OCI-LY7 (cell line): ENCODE data around the gene RFX3. TPM values are rescaled to one million over a fixed set of nuclear protein-coding genes. Genes with fewer than 3 reads are reported as not detected.

Experiments used
- BruUV-seq: library from RNA; stranded (reverse); fragments of 400-500 nt; replicated peaks from 2 replicates; lab custom pipeline; 2021; lab: Mats Ljungman, UMichigan
- CTCF ChIA-PET: fragments of 300-600 bp; sonication (Branson Sonifier 250); formaldehyde crosslinking; loops from one replicate; lab custom pipeline; 2022; ENCODE audit warnings: antibody characterized with exemption; ENCODE audit not compliant: unreplicated experiment; lab: Charles Lee
- POLR2A ChIA-PET: fragments of 300-600 bp; sonication (Branson Sonifier 250); formaldehyde crosslinking; loops from one replicate; lab custom pipeline; 2022; ENCODE audit warnings: antibody characterized with exemption; lab: Charles Lee
- DNase-seq: peaks from one replicate; pipeline ENCODE4 v3.0.0-alpha.2; 2015; ENCODE audit warnings: low spot score
- H2AFZ ChIP-seq: fragments of 200-600 bp; sonication (generic), shearing (Covaris generic); 2 replicates; pipeline ENCODE4 v1.6.1; 2014; ENCODE audit warnings: mild to moderate bottlenecking, antibody characterized with exemption, low read length, moderate library complexity
- H3K27ac ChIP-seq: fragments of 200-600 bp; sonication (generic); 2 replicates; pipeline ENCODE4 v1.5.1; 2014; ENCODE audit warnings: mixed run types, low read depth, mild to moderate bottlenecking, moderate library complexity, low read length, inconsistent platforms; ENCODE audit not compliant: poor library complexity, severe bottlenecking
- H3K36me3 ChIP-seq: fragments of 200-600 bp; sonication (generic); 2 replicates; pipeline ENCODE4 v1.6.1; 2014; ENCODE audit warnings: mild to moderate bottlenecking, antibody characterized with exemption, low read length, moderate library complexity, mixed read lengths; ENCODE audit not compliant: insufficient read depth
- H3K4me1 ChIP-seq: fragments of 200-600 bp; sonication (generic); 2 replicates; pipeline ENCODE4 v1.5.1; 2014; ENCODE audit warnings: mild to moderate bottlenecking, low read length; ENCODE audit not compliant: insufficient read depth, poor library complexity, severe bottlenecking
- H3K4me2 ChIP-seq: fragments of 200-600 bp; sonication (generic); 2 replicates; pipeline ENCODE4 v1.6.1; 2014; ENCODE audit warnings: mild to moderate bottlenecking, low read length
- H3K4me3 ChIP-seq: fragments of 200-600 bp; sonication (generic); 2 replicates; pipeline ENCODE4 v1.5.1; 2014; ENCODE audit warnings: mild to moderate bottlenecking, low read depth, low read length; ENCODE audit not compliant: poor library complexity, severe bottlenecking
- H3K79me2 ChIP-seq: fragments of 200-600 bp; sonication (generic); 2 replicates; pipeline ENCODE4 v1.6.1; 2016; ENCODE audit warnings: low read depth, mild to moderate bottlenecking, low read length, moderate library complexity, mixed read lengths; ENCODE audit not compliant: insufficient read depth
- H3K9me2 ChIP-seq: fragments of 200-600 bp; sonication (generic); 2 replicates; pipeline ENCODE4 v1.6.1; 2016; ENCODE audit warnings: mild to moderate bottlenecking, low read length, mixed read lengths; ENCODE audit not compliant: insufficient read depth
- H3K9me3 ChIP-seq: fragments of 200-600 bp; sonication (generic); 2 replicates; pipeline ENCODE4 v1.6.1; 2014; ENCODE audit warnings: mild to moderate bottlenecking, mixed run types, low read length, mixed read lengths
- H4K20me1 ChIP-seq: fragments of 200-600 bp; sonication (generic); 2 replicates; pipeline ENCODE4 v1.6.1; 2014; ENCODE audit warnings: mild to moderate bottlenecking, antibody characterized with exemption, low read length, moderate library complexity, mixed read lengths; ENCODE audit not compliant: insufficient read depth
- CTCF ChIP-seq: fragments of 200-600 bp; sonication (generic); conservative IDR thresholded peaks from 2 replicates; pipeline ENCODE4 v1.5.1; 2014; ENCODE audit warnings: mild to moderate bottlenecking, antibody characterized with exemption, low read length, moderate library complexity, mixed read lengths
- EZH2phosphoT487 ChIP-seq: fragments of 200-600 bp; sonication (generic); IDR thresholded peaks from 2 replicates; pipeline ENCODE4 v1.6.1; 2018; ENCODE audit warnings: low read depth, borderline replicate concordance, mild to moderate bottlenecking, mixed run types, antibody characterized with exemption, low read length, moderate library complexity, mixed read lengths
- intact Hi-C: fragments of 100-400 bp; cut with micrococcal nuclease; formaldehyde crosslinking; loops from one replicate; pipeline ENCODE4 v1.10.0; 2022; ENCODE audit not compliant: unreplicated experiment
- total RNA-seq, 2 experiments: library from RNA; depleted of rRNA in 1 of 2; stranded (reverse); fragments of >200 nt in 1 of 2; shearing (Covaris generic) in 1 of 2; gene quantifications; 2 replicates each; pipeline ENCODE4 v1.2.3, GENCODE V29; 2014 to 2022

Gene RFX3
- total RNA-seq, 2 experiments from 2014 or later = 6.9 to 18.1 TPM

- Histone ChIP-seq H3K4me3 (peak overlapping the region; percentile 95), H2AFZ (peak overlapping the region; percentile 67; the same call in 1 of the 2 replicates), H3K9me3 (no peaks in the 10 kb centered on the region), H3K27ac (peak overlapping the region; percentile 96), H3K79me2 (peaks cover 85% of the 10 kb centered on the region), H4K20me1 (no peaks in the 10 kb centered on the region), H3K36me3 (peaks cover 20% of the 10 kb centered on the region), H3K4me1 (peaks cover 44% of the 10 kb centered on the region), H3K4me2 (peak overlapping the region; percentile 85), H3K9me2 (no peaks in the 10 kb centered on the region)
- intact Hi-C loops = loop anchor here (5.0 kb wide), 2 partner anchors 248 to 683 kb away; partner anchors contain the start of gene PUM3
- no peak for DNase-seq
- ChIA-PET CTCF (no interaction called here), POLR2A (interaction anchor here (0.6 to 4.0 kb wide), 4 partner anchors 17 to 111 kb away, joined by 3 to 51 read pairs (median 4); no protein-coding TSS in a partner anchor)
- BruUV-seq = no TSS peak
- TF ChIP-seq CTCF (no peak), EZH2phosphoT487 (no peak)
Measured at GRCh38 chr9:3525096-3525835, 535 bp downstream of the RFX3 start.

GRCh38 chr9:3521966-3522365 lies 3.8 kb downstream of the RFX3 start:
- Histone ChIP-seq H3K4me3 (peak overlapping the region; percentile 95), H3K36me3 (peaks cover 7% of the 10 kb centered on the region), H3K4me2 (peak overlapping the region; percentile 85), H4K20me1 (no peaks in the 10 kb centered on the region), H3K9me2 (no peaks in the 10 kb centered on the region), H3K4me1 (peaks cover 56% of the 10 kb centered on the region), H3K27ac (peak overlapping the region; percentile 42), H3K79me2 (peaks cover 88% of the 10 kb centered on the region), H3K9me3 (no peaks in the 10 kb centered on the region), H2AFZ (no peak overlapping the region)
- BruUV-seq = no TSS peak
- no peak for TF ChIP-seq EZH2phosphoT487
- no peak for TF ChIP-seq CTCF
- ChIA-PET POLR2A (interaction anchor here (1.1 to 2.1 kb wide), 5 partner anchors 9 to 55 kb away, joined by 4 to 10 read pairs (median 5); no protein-coding TSS in a partner anchor), CTCF (no interaction called here)
- intact Hi-C loops = loop anchor here (2.0 kb wide), 1 partner anchor 13 kb away; no protein-coding TSS in a partner anchor
- DNase-seq = peak; percentile 59
